IMR-90 (cell line): Measurements from ENCODE around the gene FNIP1. TPM values are rescaled to one million over a fixed set of nuclear protein-coding genes. Genes with fewer than 3 reads are reported as not detected.

Experiments
- ATAC-seq: fragments of 200-7000 bp; cut with Tn5 transposase; 2 replicates; pipeline ENCODE4 v1.9.1; 2020; ENCODE audit warnings: low read depth, mild to moderate bottlenecking, moderate library complexity
- BruUV-seq: library from RNA; stranded (reverse); fragments of 400-500 nt; replicated peaks from 2 replicates; lab custom pipeline; 2021; lab: Mats Ljungman, UMichigan
- CTCF ChIA-PET: fragments of 300-600 bp; formaldehyde crosslinking; extraction: SDS; loops from one replicate; lab custom pipeline; 2021; ENCODE audit warnings: antibody characterized with exemption; lab: Yijun Ruan, JAX
- POLR2A ChIA-PET: fragments of 300-600 bp; sonication (Branson Sonifier 250); formaldehyde crosslinking; loops from one replicate; lab custom pipeline; 2022; ENCODE audit warnings: antibody characterized with exemption; ENCODE audit not compliant: unreplicated experiment; lab: Charles Lee
- DNase-seq: peaks from one replicate; pipeline ENCODE4 v3.0.0; 2013
- H2AFZ ChIP-seq: replicated peaks from 2 replicates; pipeline ENCODE3; 2013; ENCODE audit warnings: low read length, mild to moderate bottlenecking; ENCODE audit not compliant: poor library complexity
- H2AK5ac ChIP-seq: 2 replicates; pipeline ENCODE4 v1.6.1; 2013; ENCODE audit warnings: low read depth, low read length, inconsistent platforms
- H2AK9ac ChIP-seq: replicated peaks from 2 replicates; pipeline ENCODE3; 2013; ENCODE audit warnings: mild to moderate bottlenecking, low read depth, low read length, moderate library complexity; ENCODE audit not compliant: poor library complexity
- H2BK120ac ChIP-seq: 2 replicates; pipeline ENCODE4 v1.6.1; 2013; ENCODE audit warnings: low read depth, low read length, inconsistent platforms
- H2BK15ac ChIP-seq: 3 replicates; pipeline ENCODE4 v1.6.1; 2013; ENCODE audit warnings: low read depth, low read length, inconsistent platforms
- H2BK20ac ChIP-seq: 2 replicates; pipeline ENCODE4 v1.6.1; 2013; ENCODE audit warnings: low read depth, mild to moderate bottlenecking, inconsistent platforms, low read length, moderate library complexity
- H2BK5ac ChIP-seq: 2 replicates; pipeline ENCODE4 v1.6.1; 2013; ENCODE audit warnings: mild to moderate bottlenecking, low read depth, low read length, inconsistent platforms; ENCODE audit not compliant: poor library complexity, severe bottlenecking
- H3K14ac ChIP-seq: replicated peaks from 2 replicates; pipeline ENCODE4 v1.6.1; 2013; ENCODE audit warnings: low read depth, low read length, inconsistent platforms
- H3K18ac ChIP-seq: 2 replicates; pipeline ENCODE4 v1.6.1; 2013; ENCODE audit warnings: low read depth, low read length, control low read depth
- H3K23ac ChIP-seq: 2 replicates; pipeline ENCODE4 v1.6.1; 2013; ENCODE audit warnings: low read depth, low read length, inconsistent platforms
- H3K27ac ChIP-seq: 2 replicates; pipeline ENCODE4 v1.5.1; 2013; ENCODE audit warnings: mild to moderate bottlenecking, control low read depth, low read length; ENCODE audit not compliant: insufficient read depth
- H3K27me3 ChIP-seq: 2 replicates; pipeline ENCODE4 v1.6.1; 2013; ENCODE audit warnings: low read length; ENCODE audit not compliant: control insufficient read depth, insufficient read depth
- H3K36me3 ChIP-seq: 2 replicates; pipeline ENCODE4 v1.6.1; 2013; ENCODE audit warnings: low read length, mixed read lengths; ENCODE audit not compliant: control insufficient read depth, insufficient read depth
- H3K4ac ChIP-seq: 2 replicates; pipeline ENCODE4 v1.6.1; 2013; ENCODE audit warnings: low read depth, low read length, inconsistent platforms
- H3K4me1 ChIP-seq: 2 replicates; pipeline ENCODE4 v1.6.1; 2013; ENCODE audit warnings: low read length, mixed read lengths; ENCODE audit not compliant: control insufficient read depth, insufficient read depth
- H3K4me2 ChIP-seq: 2 replicates; pipeline ENCODE4 v1.6.1; 2013; ENCODE audit warnings: low read depth, mild to moderate bottlenecking, control low read depth, low read length, moderate library complexity
- H3K4me3 ChIP-seq: 2 replicates; pipeline ENCODE4 v1.5.1; 2013; ENCODE audit warnings: low read depth, mild to moderate bottlenecking, control low read depth, low read length, moderate library complexity; ENCODE audit not compliant: insufficient read depth
- H3K56ac ChIP-seq: 2 replicates; pipeline ENCODE4 v1.6.1; 2013; ENCODE audit warnings: low read length, inconsistent platforms; ENCODE audit not compliant: insufficient read depth; ENCODE audit errors: extremely low read depth
- H3K79me1 ChIP-seq, 2 experiments: 2 replicates each; pipeline ENCODE4 v1.6.1; 2013; ENCODE audit warnings: low read length in 2 of 2, inconsistent platforms in 1 of 2, low read depth in 1 of 2
- H3K9ac ChIP-seq: 2 replicates; pipeline ENCODE4 v1.6.1; 2013; ENCODE audit warnings: low read depth, low read length, control low read depth
- H3K9me1 ChIP-seq: 2 replicates; pipeline ENCODE4 v1.6.1; 2013; ENCODE audit warnings: low read length, inconsistent platforms; ENCODE audit not compliant: insufficient read depth
- H3K9me3 ChIP-seq: 2 replicates; pipeline ENCODE4 v1.6.1; 2013; ENCODE audit warnings: low read length; ENCODE audit not compliant: control insufficient read depth, insufficient read depth
- H4K20me1 ChIP-seq: 2 replicates; pipeline ENCODE4 v1.6.1; 2013; ENCODE audit warnings: low read length, inconsistent platforms; ENCODE audit not compliant: insufficient read depth
- H4K5ac ChIP-seq: 2 replicates; pipeline ENCODE4 v1.6.1; 2013; ENCODE audit warnings: mild to moderate bottlenecking, low read depth, low read length, control low read depth
- H4K8ac ChIP-seq, 2 experiments: 2 replicates each; pipeline ENCODE4 v1.6.1; 2013; ENCODE audit warnings: low read depth in 2 of 2, low read length in 2 of 2, control low read depth in 1 of 2, inconsistent platforms in 1 of 2
- H4K91ac ChIP-seq: 2 replicates; pipeline ENCODE4 v1.6.1; 2013; ENCODE audit warnings: low read depth, low read length, inconsistent platforms; ENCODE audit not compliant: insufficient read depth
- BHLHE40 ChIP-seq: fragments of 150-350 bp; IDR thresholded peaks from 2 replicates; pipeline ENCODE4 v1.6.1; 2016; ENCODE audit warnings: mild to moderate bottlenecking, low read depth, low read length
- CHD1 ChIP-seq: IDR thresholded peaks from 2 replicates; pipeline ENCODE4 v1.6.1; 2012; ENCODE audit warnings: low read depth, low read length, improper control_type of control experiment
- FOS ChIP-seq: fragments of 150-350 bp; IDR thresholded peaks from 2 replicates; pipeline ENCODE4 v1.6.1; 2016; ENCODE audit warnings: low read depth, low read length
- MAFK ChIP-seq: IDR thresholded peaks from 2 replicates; pipeline ENCODE4 v1.6.1; 2012; ENCODE audit warnings: low read depth, low read length, improper control_type of control experiment
- POLR2A ChIP-seq: IDR thresholded peaks from 2 replicates; pipeline ENCODE4 v1.6.1; 2012; ENCODE audit warnings: mild to moderate bottlenecking, low read depth, low read length
- RAD21 ChIP-seq: IDR thresholded peaks from 2 replicates; pipeline ENCODE4 v1.6.1; 2012; ENCODE audit warnings: low read length, improper control_type of control experiment
- RCOR1 ChIP-seq: IDR thresholded peaks from 2 replicates; pipeline ENCODE4 v1.6.1; 2012; ENCODE audit warnings: mild to moderate bottlenecking, low read length, improper control_type of control experiment; ENCODE audit not compliant: insufficient replicate concordance
- RFX5 ChIP-seq: IDR thresholded peaks from 2 replicates; pipeline ENCODE4 v1.8.0; 2012; ENCODE audit warnings: low read depth, mild to moderate bottlenecking, low read length, moderate library complexity
- SMC3 ChIP-seq: fragments of 150-350 bp; IDR thresholded peaks from 2 replicates; pipeline ENCODE4 v1.6.1; 2016; ENCODE audit warnings: low read depth, mild to moderate bottlenecking, antibody characterized with exemption, low read length, moderate library complexity
- WGBS, 2 experiments: methylation state at CpG; one replicate each; pipeline versions ENCODE4 v1.1.5 to v1.1.7; 2013; ENCODE audit warnings: missing lambda C conversion rate in 2 of 2; ENCODE audit not compliant: insufficient read length in 1 of 2; ENCODE audit errors: extremely low coverage in 2 of 2; 5-methylcytosine and 5-hydroxymethylcytosine counted together
- dilution Hi-C: fragments of 300-500 bp; cut with HindIII; formaldehyde crosslinking; loops from one replicate; pipeline ENCODE4 v1.14.3; 2018; ENCODE audit warnings: low sequenced_read_pairs; ENCODE audit not compliant: unreplicated experiment
- in situ Hi-C: fragments of 300-500 bp; cut with MboI; formaldehyde crosslinking; loops from 3 replicates; pipeline ENCODE4 v1.14.3; 2019; ENCODE audit warnings: low sequenced_read_pairs, inconsistent platforms, mixed read lengths
- intact Hi-C: fragments of 100-400 bp; cut with micrococcal nuclease; formaldehyde crosslinking; loops from 2 replicates; pipeline ENCODE4 v1.10.0; 2022
- polyA plus RNA-seq, 3 experiments: library from polyadenylated mRNA; depleted of rRNA; stranded (reverse); fragments of >200 nt; gene quantifications; 2 replicates each; pipeline ENCODE4 v1.2.3, GENCODE V29; 2012; ENCODE audit warnings: low replicate concordance in 1 of 3
- total RNA-seq: library from RNA; depleted of rRNA; stranded (reverse); fragments of >200 nt; gene quantifications from 2 replicates; pipeline ENCODE4 v1.2.3, GENCODE V29; 2012
- TF ChIP-seq, protein P1 (sequence below): conservative IDR thresholded peaks from 2 replicates; pipeline ENCODE4 v1.5.1; 2012; ENCODE audit warnings: mild to moderate bottlenecking, low read depth, low read length, improper control_type of control experiment
- TF ChIP-seq, protein P2 (sequence below): fragments of 150-350 bp; IDR thresholded peaks from 2 replicates; pipeline ENCODE4 v1.6.1; 2017; ENCODE audit warnings: mild to moderate bottlenecking, antibody characterized with exemption, low read length, low read depth

FNIP1 gene
- total and polyA plus RNA-seq, 2 of the 4 experiments (the other 2 are of a cell fraction) = 5.6 to 34.1 TPM

GRCh38 chr5:131649161-131649560 lies 147.7 kb downstream of the FNIP1 start:
- CTCF ChIA-PET = no interaction called here

More at GRCh38 chr5:131649161-131649560, 147.7 kb downstream of the FNIP1 start:
- Histone ChIP-seq H2AK9ac (no peak overlapping the region), H3K4me1 (no peaks in the 10 kb centered on the region), H3K36me3 (peaks cover 24% of the 10 kb centered on the region), H3K27ac (no peak overlapping the region), H3K56ac (no peak overlapping the region), H3K9me3 (no peaks in the 10 kb centered on the region), H2AK5ac (no peak overlapping the region), H3K18ac (no peak overlapping the region), H4K91ac (no peak overlapping the region), H3K23ac (no peak overlapping the region), H3K9me1 (no peaks in the 10 kb centered on the region; the same call in 1 of the 2 replicates), H2BK120ac (no peak overlapping the region), H4K5ac (no peak overlapping the region), H2AFZ (no peak overlapping the region), H3K27me3 (no peaks in the 10 kb centered on the region), H4K20me1 (no peaks in the 10 kb centered on the region), H3K4me3 (no peak overlapping the region), H3K4me2 (no peak overlapping the region), H2BK20ac (no peak overlapping the region), H3K4ac (no peak overlapping the region), H3K9ac (no peak overlapping the region), H2BK5ac (no peak overlapping the region), H4K8ac (no peak overlapping the region), H3K79me1 (peaks cover 13 to 29% of the 10 kb centered on the region in 2 experiments), H2BK15ac (no peak overlapping the region), H3K14ac (no peak overlapping the region)
- TF ChIP-seq RAD21 (no peak), POLR2A (no peak), SMC3 (no peak), RFX5 (no peak), CHD1 (no peak), RCOR1 (no peak), FOS (no peak), MAFK (no peak), BHLHE40 (no peak)
- TF ChIP-seq, protein P1, sequence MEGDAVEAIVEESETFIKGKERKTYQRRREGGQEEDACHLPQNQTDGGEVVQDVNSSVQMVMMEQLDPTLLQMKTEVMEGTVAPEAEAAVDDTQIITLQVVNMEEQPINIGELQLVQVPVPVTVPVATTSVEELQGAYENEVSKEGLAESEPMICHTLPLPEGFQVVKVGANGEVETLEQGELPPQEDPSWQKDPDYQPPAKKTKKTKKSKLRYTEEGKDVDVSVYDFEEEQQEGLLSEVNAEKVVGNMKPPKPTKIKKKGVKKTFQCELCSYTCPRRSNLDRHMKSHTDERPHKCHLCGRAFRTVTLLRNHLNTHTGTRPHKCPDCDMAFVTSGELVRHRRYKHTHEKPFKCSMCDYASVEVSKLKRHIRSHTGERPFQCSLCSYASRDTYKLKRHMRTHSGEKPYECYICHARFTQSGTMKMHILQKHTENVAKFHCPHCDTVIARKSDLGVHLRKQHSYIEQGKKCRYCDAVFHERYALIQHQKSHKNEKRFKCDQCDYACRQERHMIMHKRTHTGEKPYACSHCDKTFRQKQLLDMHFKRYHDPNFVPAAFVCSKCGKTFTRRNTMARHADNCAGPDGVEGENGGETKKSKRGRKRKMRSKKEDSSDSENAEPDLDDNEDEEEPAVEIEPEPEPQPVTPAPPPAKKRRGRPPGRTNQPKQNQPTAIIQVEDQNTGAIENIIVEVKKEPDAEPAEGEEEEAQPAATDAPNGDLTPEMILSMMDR = no peak
- TF ChIP-seq, protein P2, sequence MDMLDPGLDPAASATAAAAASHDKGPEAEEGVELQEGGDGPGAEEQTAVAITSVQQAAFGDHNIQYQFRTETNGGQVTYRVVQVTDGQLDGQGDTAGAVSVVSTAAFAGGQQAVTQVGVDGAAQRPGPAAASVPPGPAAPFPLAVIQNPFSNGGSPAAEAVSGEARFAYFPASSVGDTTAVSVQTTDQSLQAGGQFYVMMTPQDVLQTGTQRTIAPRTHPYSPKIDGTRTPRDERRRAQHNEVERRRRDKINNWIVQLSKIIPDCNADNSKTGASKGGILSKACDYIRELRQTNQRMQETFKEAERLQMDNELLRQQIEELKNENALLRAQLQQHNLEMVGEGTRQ = no peak
- BruUV-seq = no TSS peak
- DNase-seq (peak; percentile 58), ATAC-seq (no peak)
- no CpG with 5 or more reads among the region's 3 CpGs for WGBS, 2 experiments
- intact Hi-C loops (loop anchor here (10.0 kb wide), 1 partner anchor 214 kb away; no protein-coding TSS in a partner anchor), dilution Hi-C loops (no loop called here), in situ Hi-C loops (no loop called here)
- POLR2A ChIA-PET = no interaction called here
